ENCODE data around the gene HADHA. TPM values are rescaled to one million over a fixed set of nuclear protein-coding genes. Genes with fewer than 3 reads are reported as not detected.
"Not testable (repeated sequence)": the region's sequence is repeated elsewhere in the genome, so short reads cannot be mapped to it uniquely, and the experiment has no call there.

Gene HADHA
- polyA plus RNA-seq, 1 donor: 211 TPM

- no peak for DNase-seq
Observed at GRCh38 chr2:26173776-26174482, 70.5 kb downstream of the HADHA start.

- DNase-seq: no peak
Observed at GRCh38 chr2:26172871-26173775, 71.3 kb downstream of the HADHA start, which contains the start of gene GAREM2. GAREM2 (plus strand) TSS chr2:26173088; CDS start chr2:26173221, 133 bp downstream.

- DNase-seq: no peak
Observed at GRCh38 chr2:26172189-26172870, 72.1 kb downstream of the HADHA start.

- DNase-seq: no peak
Observed at GRCh38 chr2:26170795-26171194, 73.6 kb downstream of the HADHA start.

GRCh38 chr2:26169681-26170414 is 74.6 kb downstream of the HADHA start:
- no peak for DNase-seq

GRCh38 chr2:26169226-26169625 is 75.2 kb downstream of the HADHA start:
- no peak for DNase-seq

- no peak for DNase-seq
Observed at GRCh38 chr2:26168785-26169184, 75.6 kb downstream of the HADHA start.

GRCh38 chr2:26166541-26166940 is 77.9 kb downstream of the HADHA start:
- not testable (repeated sequence) for DNase-seq

- no peak for DNase-seq
Observed at GRCh38 chr2:26165403-26165802, 79.0 kb downstream of the HADHA start.

- DNase-seq: no peak
Observed at GRCh38 chr2:26164641-26165211, 79.7 kb downstream of the HADHA start.

- DNase-seq: no peak
Observed at GRCh38 chr2:26164231-26164630, 80.2 kb downstream of the HADHA start.

GRCh38 chr2:26162963-26163362 is 81.5 kb downstream of the HADHA start:
- DNase-seq: no peak

- DNase-seq: no peak
Observed at GRCh38 chr2:26161926-26162325, 82.5 kb downstream of the HADHA start.

GRCh38 chr2:26157580-26157979 is 86.9 kb downstream of the HADHA start:
- DNase-seq: no peak

GRCh38 chr2:26150243-26150642 is 94.2 kb downstream of the HADHA start:
- no peak for DNase-seq

- DNase-seq: no peak
Observed at GRCh38 chr2:26148501-26148900, 95.9 kb downstream of the HADHA start.

- peak; percentile 50 for DNase-seq
Observed at GRCh38 chr2:26144953-26145680, 99.3 kb downstream of the HADHA start.

- DNase-seq: no peak
Observed at GRCh38 chr2:26144031-26144430, 100.4 kb downstream of the HADHA start.

- DNase-seq: no peak
Observed at GRCh38 chr2:26141145-26141769, 103.2 kb downstream of the HADHA start.
